ENCODE results near the gene HS6ST1.
"Not testable (repeated sequence)": the region's sequence is repeated elsewhere in the genome, so short reads cannot be mapped to it uniquely, and the experiment has no call there.

HS6ST1 gene

GRCh38 chr2:128322715-128323554, 4.3 kb upstream of the HS6ST1 start:
- peak overlapping the region in 1 of 2 donors; percentile 55 for H3K4me3 ChIP-seq (replicated peaks in 1 of 2; ENCODE audit: low read depth in 2 of 2, low read length in 2 of 2)
- no peak for DNase-seq (ENCODE audit: low read depth in 2 of 2)
- no peak for TF ChIP-seq CTCF (IDR thresholded peaks at IDR 0.05; ENCODE audit: low read depth, low read length)

DNA sequence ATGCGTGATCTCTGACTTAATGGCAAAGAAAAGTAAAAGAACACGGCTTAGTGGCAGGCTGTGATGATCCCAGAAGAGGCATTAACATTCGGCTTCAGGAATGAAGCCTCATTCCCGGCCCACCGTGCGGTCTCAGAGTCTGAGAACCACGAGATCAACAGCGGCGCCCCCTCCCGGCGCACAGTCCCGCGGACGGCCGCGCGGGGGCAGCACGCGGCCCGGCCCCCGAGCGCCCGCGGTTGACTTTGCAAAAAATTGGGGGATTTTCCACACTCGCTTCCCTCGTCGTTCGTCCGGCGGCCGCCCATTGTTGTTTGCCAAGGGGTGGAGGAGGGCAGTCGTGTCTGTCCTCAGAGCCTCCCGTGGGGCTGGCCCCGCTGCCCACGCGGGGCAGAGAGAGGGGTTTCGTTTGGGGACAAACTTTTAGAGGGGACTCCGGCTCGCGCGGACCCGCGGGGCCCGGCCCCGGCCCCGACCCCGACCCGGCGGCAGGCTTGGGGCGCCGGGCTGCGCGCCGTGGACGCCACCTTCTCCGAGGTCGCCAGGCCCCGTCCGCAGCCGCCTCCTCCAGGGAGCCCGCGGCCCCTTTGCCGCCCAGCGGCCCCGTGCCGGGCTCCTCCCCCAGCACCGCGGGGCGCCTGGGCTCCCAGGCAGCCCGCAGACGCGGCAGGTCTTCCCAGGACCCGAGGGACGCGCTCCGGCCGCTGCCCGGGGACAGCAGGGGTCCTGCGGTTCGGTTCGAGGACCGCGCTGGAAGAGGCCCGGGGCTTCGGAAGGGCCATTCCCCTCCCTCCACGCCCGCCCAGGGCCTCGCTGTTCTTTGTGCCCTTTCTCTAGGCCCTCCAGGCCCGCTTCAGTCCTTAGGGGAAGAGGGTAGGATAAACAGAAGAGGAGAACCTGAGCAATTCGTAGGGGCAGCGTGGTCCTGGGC, 3.4 kb upstream of the HS6ST1 start:
- peak; percentile 82 to 86 for DNase-seq (ENCODE audit: low read depth in 2 of 2)
- H3K4me3 ChIP-seq (replicated peaks in 1 of 2; ENCODE audit: low read depth in 2 of 2, low read length in 2 of 2) = peak overlapping the region; percentile 46 to 55
- TF ChIP-seq CTCF (IDR thresholded peaks at IDR 0.05; ENCODE audit: low read depth, low read length) = peak; percentile 44

DNA sequence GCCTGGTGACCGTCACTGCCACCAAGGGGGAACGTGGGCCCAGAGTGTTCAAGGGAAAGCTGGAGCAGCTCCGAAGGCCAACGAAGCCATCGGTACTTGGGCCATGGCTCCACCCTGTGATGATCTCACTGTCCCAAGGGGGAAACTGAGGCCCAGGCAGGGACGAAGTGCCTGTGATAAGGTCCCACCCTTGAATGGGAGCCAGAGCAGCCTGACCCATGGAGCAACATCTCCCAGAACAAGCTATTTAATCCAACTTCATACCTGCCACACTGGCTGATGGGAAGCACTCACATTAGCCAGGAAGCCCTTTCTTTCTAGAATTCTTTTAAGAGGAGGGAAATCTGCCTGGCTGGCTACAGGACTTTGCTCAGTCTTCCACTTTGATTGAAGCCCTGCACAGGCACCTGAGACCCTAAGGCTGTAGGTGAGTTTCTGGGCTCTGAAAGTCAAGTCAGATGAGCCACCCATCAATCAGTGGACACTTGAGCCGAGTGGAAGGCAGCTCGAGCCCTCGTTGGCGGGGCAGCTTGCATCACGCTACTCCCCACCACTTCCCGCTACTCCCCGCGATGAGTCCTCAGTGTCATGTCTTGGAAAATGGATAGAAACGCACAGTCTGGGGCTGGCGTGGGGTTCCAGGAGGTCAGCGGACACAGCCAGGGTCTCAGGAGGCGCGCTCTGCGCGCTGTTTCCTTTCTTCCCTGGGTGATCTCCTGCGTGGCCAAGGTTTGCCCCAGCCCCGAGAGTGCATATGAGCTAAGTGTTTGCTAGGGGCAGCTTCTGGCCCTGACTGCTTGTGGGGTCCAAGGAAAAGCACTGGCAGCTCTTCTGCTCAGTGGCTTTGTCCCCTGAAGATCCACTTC, 2.5 kb upstream of the HS6ST1 start:
- DNase-seq (ENCODE audit: low read depth in 2 of 2) = no peak
- no peak for TF ChIP-seq CTCF (IDR thresholded peaks at IDR 0.05; ENCODE audit: low read depth, low read length)
- no peak overlapping the region for H3K4me3 ChIP-seq (replicated peaks in 1 of 2; ENCODE audit: low read depth in 2 of 2, low read length in 2 of 2)

- no peak overlapping the region for H3K4me3 ChIP-seq (replicated peaks in 1 of 2; ENCODE audit: low read depth in 2 of 2, low read length in 2 of 2)
- no peak for TF ChIP-seq CTCF (IDR thresholded peaks at IDR 0.05; ENCODE audit: low read depth, low read length)
- DNase-seq (ENCODE audit: low read depth in 2 of 2) = no peak
Observed at GRCh38 chr2:128320192-128320905, 1.7 kb upstream of the HS6ST1 start.

DNA sequence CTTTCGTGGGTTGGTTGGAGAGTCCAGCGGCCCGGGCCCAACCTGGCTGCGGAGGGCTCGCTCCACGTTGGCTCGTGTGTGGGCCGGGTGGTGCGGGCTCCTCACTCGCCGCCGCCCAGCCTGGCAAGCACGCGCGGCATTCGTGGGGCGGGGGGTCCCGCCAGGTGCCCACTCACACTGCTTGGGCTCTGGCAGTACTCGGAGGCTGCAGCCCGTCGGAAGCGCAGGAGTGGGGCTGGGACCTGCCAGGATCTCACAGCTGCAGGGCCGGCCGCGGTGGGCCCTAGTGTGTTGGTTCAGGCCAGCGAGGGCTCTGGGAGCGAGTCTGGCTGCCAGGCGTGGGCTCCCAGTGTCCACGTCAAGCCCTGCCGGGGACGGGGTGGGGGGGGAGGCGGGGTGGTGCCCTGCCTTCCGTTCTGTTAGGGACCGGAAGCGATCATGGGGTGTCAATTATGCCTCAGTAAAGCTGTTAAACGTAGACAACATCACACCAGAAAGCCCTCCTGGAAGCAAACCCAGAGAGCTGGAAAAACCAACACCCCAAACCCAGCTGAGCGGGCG, 1.0 kb upstream of the HS6ST1 start:
- DNase-seq (ENCODE audit: low read depth in 2 of 2) = no peak
- TF ChIP-seq CTCF (IDR thresholded peaks at IDR 0.05; ENCODE audit: low read depth, low read length) = no peak
- no peak overlapping the region for H3K4me3 ChIP-seq (replicated peaks in 1 of 2; ENCODE audit: low read depth in 2 of 2, low read length in 2 of 2)

- peak in 1 of 2 donors; percentile 27 for DNase-seq (ENCODE audit: low read depth in 2 of 2)
- H3K4me3 ChIP-seq (replicated peaks in 1 of 2; ENCODE audit: low read depth in 2 of 2, low read length in 2 of 2) = peak overlapping the region; percentile 38 to 53
Observed at GRCh38 chr2:128318245-128318644, 423 bp downstream of the HS6ST1 start.

DNA sequence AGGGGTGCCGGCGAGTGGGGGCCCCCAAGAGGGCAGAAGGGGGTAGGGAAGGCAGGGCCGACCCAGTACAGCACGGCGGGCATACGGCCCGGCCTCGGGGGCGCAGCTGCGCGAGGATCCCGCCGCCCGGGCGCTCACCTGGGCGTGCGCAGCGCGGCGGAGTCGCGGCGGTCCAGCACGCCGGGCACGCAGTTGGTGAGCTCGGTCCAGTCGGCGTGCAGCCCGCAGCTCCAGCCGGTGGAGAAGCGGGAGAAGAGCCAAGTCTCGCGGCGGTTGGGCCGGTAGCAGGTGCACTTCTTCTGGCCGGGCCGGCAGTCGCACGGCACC, 806 bp downstream of the HS6ST1 start:
- not testable (repeated sequence) for DNase-seq (ENCODE audit: low read depth in 2 of 2)
- H3K4me3 ChIP-seq (replicated peaks in 1 of 2; ENCODE audit: low read depth in 2 of 2, low read length in 2 of 2) = peak overlapping the region; percentile 66 to 96
